ENCODE results near the gene KLHL9. TPM values are rescaled to one million over a fixed set of nuclear protein-coding genes. Genes with fewer than 3 reads are reported as not detected.

KLHL9 gene
- total and polyA plus RNA-seq, 2 of the 13 experiments (the other 11 are each of a cell fraction or from before 2014, with no cell fraction given) = 8.7 to 17.7 TPM

DNA sequence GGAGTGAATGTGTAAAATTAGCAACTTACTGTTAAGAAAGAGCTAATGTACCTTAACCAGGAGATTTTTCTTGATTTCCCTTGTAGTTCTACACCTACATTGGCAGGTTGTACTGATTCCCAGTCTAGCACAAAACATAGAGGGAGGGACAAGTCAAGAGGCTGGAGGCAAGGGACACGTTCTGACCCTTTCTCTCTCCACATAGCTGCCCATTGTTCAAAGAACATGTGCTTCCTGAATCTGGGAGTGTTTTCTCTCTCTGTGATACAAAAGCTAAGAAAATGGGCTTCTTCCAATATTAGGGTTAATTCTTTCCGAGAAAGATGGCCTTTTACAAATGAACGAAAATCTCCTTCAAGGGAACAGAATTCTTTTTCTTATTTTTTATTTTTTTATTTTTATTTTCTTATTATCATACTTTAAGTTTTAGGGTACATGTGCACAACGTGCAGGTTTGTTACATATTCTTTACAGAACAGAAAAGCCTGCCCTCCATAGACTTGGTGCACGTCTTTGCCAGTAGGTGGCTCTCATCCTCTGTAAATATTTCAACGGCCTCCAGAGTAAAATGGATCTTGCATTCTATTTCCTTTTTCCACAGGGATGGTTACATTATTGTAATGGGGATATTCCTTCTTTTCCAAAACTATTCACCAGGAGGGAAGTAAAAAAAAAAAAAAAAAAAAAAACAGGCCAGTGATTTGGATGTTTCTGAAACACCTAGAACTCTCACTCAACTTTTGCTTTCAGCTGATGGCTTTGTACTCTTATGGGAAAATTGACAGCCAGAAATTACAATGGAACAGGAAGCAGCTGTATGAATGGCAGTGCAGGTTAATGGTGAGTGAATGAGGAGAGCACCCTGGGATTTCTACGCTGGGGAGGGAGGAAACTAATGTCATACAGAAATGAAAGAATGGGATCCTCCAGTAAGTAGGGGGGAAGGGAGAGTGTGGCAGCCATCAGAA, 17.0 kb downstream of the KLHL9 start:
- H3K79me2 ChIP-seq (ENCODE audit: insufficient read depth, low read length) = no peaks in the 10 kb centered on the region
- no peak overlapping the region for H3K9ac ChIP-seq (ENCODE audit: insufficient read depth, low read depth, low read length)
- H3K4me2 ChIP-seq (ENCODE audit: low read depth, low read length) = no peak overlapping the region
- ATAC-seq (peak; percentile 92), DNase-seq (ENCODE audit: low spot score) (peak; percentile 24), FAIRE-seq (peak; percentile 58)
- H3K36me3 ChIP-seq (replicated peaks in 1 of 2; ENCODE audit: control insufficient read depth in 1 of 2, insufficient read depth in 2 of 2, low read length in 2 of 2) = peaks cover 0 to 3% of the 10 kb centered on the region in 2 experiments; a peak in 1 of 5 replicates
- no peaks in the 10 kb centered on the region for H3K27me3 ChIP-seq (ENCODE audit: control insufficient read depth in 1 of 2, insufficient read depth in 2 of 2, low read length in 2 of 2)
- CTCF ChIA-PET (ENCODE audit: low intra/inter-chr PET ratio, low total read pairs) = interaction anchor here (1.9 to 2.0 kb wide), 2 partner anchors 78 to 472 kb away, joined by 6 read pairs; no protein-coding TSS in a partner anchor
- 17% methylated on average over 7 of the region's 7 CpGs for WGBS (ENCODE audit: low lambda C conversion rate)
- no peaks in the 10 kb centered on the region for H3K9me3 ChIP-seq (ENCODE audit: low read length)
- no peaks in the 10 kb centered on the region for H3K4me1 ChIP-seq (ENCODE audit: insufficient read depth, low read length)
- BruUV-seq (replicated peaks) = no TSS peak
- peak overlapping the region; percentile 40 for H2AFZ ChIP-seq (ENCODE audit: low read length)
- in situ Hi-C loops (cut with HindIII; ENCODE audit: extremely low pct_ligation_motif_present, low pct_unique_long_range_greater_than_20kb) (loop anchor here (5.0 kb wide), 2 partner anchors 79 to 134 kb away; no protein-coding TSS in a partner anchor), intact Hi-C loops (cut with micrococcal nuclease; ENCODE audit: unreplicated experiment) (loop anchor here (1.0 to 2.0 kb wide), 3 partner anchors 79 to 471 kb away; no protein-coding TSS in a partner anchor)
- no peaks in the 10 kb centered on the region for H4K20me1 ChIP-seq (ENCODE audit: insufficient read depth, low read length)
- no peak overlapping the region for H3K4me3 ChIP-seq (replicated peaks in 1 of 3; ENCODE audit: insufficient read depth in 1 of 3, low read depth in 2 of 3, low read length in 3 of 3)
- no peak overlapping the region for H3K27ac ChIP-seq (ENCODE audit: extremely low read length, insufficient read depth, low read length)
- TF ChIP-seq DNMT3B (CRISPR knock-in tag; conservative IDR thresholded peaks at IDR 0.05) (no peak), RARG (CRISPR knock-in tag; IDR thresholded peaks at IDR 0.05; ENCODE audit: low read depth) (no peak), SMC3 (IDR thresholded peaks at IDR 0.05; ENCODE audit: low read length) (peak; percentile 28; the same call in 1 of the 2 replicates), ZNF367 (CRISPR knock-in tag; IDR thresholded peaks at IDR 0.05; ENCODE audit: borderline replicate concordance) (no peak), STAG1 (CRISPR knock-in tag; IDR thresholded peaks at IDR 0.05) (peak; percentile 53), ZFP82 (CRISPR knock-in tag; IDR thresholded peaks at IDR 0.05; ENCODE audit: borderline replicate concordance) (no peak), MLLT10 (CRISPR knock-in tag; IDR thresholded peaks at IDR 0.05) (no peak), HNF4A (CRISPR knock-in tag; IDR thresholded peaks at IDR 0.05) (no peak), ELF3 (CRISPR knock-in tag; IDR thresholded peaks at IDR 0.05) (0 out of 2 replicates have a peak, but pooled peaks have one; percentile 20)
- TF ChIP-seq, protein P1, sequence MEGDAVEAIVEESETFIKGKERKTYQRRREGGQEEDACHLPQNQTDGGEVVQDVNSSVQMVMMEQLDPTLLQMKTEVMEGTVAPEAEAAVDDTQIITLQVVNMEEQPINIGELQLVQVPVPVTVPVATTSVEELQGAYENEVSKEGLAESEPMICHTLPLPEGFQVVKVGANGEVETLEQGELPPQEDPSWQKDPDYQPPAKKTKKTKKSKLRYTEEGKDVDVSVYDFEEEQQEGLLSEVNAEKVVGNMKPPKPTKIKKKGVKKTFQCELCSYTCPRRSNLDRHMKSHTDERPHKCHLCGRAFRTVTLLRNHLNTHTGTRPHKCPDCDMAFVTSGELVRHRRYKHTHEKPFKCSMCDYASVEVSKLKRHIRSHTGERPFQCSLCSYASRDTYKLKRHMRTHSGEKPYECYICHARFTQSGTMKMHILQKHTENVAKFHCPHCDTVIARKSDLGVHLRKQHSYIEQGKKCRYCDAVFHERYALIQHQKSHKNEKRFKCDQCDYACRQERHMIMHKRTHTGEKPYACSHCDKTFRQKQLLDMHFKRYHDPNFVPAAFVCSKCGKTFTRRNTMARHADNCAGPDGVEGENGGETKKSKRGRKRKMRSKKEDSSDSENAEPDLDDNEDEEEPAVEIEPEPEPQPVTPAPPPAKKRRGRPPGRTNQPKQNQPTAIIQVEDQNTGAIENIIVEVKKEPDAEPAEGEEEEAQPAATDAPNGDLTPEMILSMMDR (CRISPR knock-in tag; IDR thresholded peaks at IDR 0.05) = peak; percentile 70
- POLR2A ChIA-PET = no interaction called here

All from HepG2 (cell line).